ENCODE results near the gene AGFG2. TPM values are rescaled to one million over a fixed set of nuclear protein-coding genes. Genes with fewer than 3 reads are reported as not detected.

Gene AGFG2
- total RNA-seq, 4 donors from 2014 or later: 47.1 to 62.7 (median 58.6) TPM

DNA sequence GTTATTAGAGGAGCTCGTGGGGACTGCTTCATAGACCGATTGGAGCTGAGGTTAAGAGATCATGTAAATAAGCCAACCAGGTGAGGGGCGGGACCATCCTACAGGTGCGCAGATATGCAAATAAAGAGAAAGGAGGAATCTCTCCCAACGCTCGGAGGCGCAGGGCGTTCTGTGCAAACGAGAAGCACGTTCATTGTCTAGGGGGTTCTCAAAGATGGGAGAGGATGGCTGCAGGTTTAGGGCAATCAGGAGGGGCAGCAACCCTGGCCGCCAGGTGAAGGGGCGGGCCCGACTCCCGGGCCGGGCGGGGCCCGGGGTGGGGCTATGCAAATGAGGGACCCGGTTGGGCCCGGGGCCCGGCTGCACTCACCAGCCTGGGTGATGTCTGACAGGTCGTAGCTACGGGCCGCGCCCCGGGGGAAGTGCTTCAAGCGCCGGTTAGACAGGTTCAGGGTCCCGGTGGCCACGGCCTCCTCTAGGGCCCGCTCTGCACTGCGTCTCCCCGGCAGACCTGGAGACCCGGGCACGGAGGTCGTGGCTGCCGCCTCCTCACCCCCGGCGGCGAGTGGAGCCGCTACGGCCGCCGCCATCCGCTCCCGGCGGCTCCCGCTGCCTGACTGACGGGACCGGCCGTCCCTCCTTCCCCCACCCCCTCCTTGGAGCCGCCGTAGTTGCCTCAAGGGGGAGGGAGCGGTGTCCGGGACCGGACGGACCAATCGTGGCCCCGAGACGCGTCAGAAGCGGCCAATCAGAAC lies 46.7 kb downstream of the AGFG2 start, which contains the start of gene LRCH4:
Gene LRCH4, minus strand, starts transcription at position 619 of the 755 bp plus-strand sequence. Its CDS starts 29 bp downstream, at position 590.
- peak; percentile 52 to 94 for DNase-seq (ENCODE audit: low spot score in 2 of 2)
- peak within 1 kb of the TSS; percentile 75 for H3K4me3 ChIP-seq (ENCODE audit: low read depth, poor library complexity, severe bottlenecking)
- 0 to 1% methylated on average over 21 to 52 of the region's 61 CpGs for WGBS, 2 donors
- peak in 1 of 2 donors; percentile 92 for TF ChIP-seq POLR2A (IDR thresholded peaks at IDR 0.05)
- TF ChIP-seq, protein P1, sequence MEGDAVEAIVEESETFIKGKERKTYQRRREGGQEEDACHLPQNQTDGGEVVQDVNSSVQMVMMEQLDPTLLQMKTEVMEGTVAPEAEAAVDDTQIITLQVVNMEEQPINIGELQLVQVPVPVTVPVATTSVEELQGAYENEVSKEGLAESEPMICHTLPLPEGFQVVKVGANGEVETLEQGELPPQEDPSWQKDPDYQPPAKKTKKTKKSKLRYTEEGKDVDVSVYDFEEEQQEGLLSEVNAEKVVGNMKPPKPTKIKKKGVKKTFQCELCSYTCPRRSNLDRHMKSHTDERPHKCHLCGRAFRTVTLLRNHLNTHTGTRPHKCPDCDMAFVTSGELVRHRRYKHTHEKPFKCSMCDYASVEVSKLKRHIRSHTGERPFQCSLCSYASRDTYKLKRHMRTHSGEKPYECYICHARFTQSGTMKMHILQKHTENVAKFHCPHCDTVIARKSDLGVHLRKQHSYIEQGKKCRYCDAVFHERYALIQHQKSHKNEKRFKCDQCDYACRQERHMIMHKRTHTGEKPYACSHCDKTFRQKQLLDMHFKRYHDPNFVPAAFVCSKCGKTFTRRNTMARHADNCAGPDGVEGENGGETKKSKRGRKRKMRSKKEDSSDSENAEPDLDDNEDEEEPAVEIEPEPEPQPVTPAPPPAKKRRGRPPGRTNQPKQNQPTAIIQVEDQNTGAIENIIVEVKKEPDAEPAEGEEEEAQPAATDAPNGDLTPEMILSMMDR (IDR thresholded peaks at IDR 0.05): no peak
- intact Hi-C loops (cut with DNase I; ENCODE audit: low total_unique reads): no loop called here

DNA sequence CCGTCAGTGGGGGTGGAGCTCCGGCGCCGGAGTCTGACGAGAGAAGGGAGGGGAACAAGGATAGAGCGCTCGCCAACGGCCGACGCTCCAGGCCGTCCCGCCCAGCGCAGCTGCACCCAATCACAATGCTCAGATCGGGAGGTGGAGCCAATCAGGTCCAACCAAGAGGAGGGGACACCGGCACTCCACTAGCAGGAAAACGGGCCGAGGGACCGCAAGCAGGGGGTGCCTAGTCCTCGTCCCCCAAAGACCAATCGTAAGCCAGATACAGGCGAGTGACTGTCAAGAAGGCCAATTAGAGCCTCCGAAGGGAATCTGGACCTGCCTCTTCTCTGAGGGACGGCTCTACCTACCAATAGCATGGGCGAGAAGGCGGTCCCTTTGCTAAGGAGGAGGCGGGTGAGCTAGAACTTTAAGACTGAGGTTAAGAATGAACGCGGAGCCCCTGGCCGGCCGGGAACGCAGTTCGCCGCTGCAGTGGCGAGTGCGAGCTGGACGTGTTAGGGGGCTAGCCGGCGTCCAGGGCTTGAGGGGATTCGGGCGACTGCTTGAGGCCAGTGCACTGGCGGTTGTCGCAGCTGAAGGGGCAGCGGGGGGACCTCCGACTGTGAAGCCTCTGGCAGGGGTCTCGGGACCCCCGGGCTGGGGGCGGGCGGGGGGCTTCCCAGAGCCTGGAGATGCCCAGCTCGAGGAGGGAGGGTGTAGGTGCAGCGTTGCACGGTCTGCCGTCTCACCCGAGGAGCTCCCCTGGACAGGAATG lies 47.4 kb downstream of the AGFG2 start, which contains the start of gene FBXO24:
Gene FBXO24, plus strand, starts transcription at position 63 of the 760 bp plus-strand sequence. Its CDS starts 298 bp downstream, at position 361.
- DNase-seq (ENCODE audit: low spot score in 2 of 2): peak; percentile 100
- peak within 1 kb of the TSS; percentile 75 for H3K4me3 ChIP-seq (ENCODE audit: low read depth, poor library complexity, severe bottlenecking)
- no peak for TF ChIP-seq POLR2A (IDR thresholded peaks at IDR 0.05)
- TF ChIP-seq, protein P1 (IDR thresholded peaks at IDR 0.05): no peak
- intact Hi-C loops (cut with DNase I; ENCODE audit: low total_unique reads): no loop called here
- WGBS, 2 donors: 0 to 1% methylated on average over 28 to 53 of the region's 53 CpGs

DNA sequence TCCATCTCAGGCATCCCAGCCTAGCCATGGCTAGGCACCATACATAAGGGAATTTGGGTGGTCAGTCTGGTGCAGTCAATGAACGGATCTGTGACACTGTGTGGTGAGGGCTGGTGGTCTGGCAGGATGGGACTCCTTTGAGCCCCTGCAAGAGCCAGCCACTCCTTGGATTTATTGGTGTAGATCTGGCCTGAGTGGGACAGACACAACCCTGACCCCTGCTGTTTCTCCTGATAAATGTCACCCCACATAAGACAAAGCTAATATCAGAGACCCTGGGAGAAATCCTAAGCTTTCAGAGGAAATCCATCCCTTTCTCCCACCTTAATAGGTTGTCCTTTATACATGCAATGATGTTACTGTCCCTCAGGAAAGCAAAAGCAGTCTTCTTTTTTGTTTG lies 49.4 kb downstream of the AGFG2 start:
- intact Hi-C loops (cut with DNase I; ENCODE audit: low total_unique reads): no loop called here
- no peak overlapping the region for H3K4me3 ChIP-seq (ENCODE audit: low read depth, poor library complexity, severe bottlenecking)
- TF ChIP-seq, protein P1 (IDR thresholded peaks at IDR 0.05): no peak
- no peak for TF ChIP-seq POLR2A (IDR thresholded peaks at IDR 0.05)
- WGBS, 2 donors: 80 to 93% methylated on average over 1 of the region's 1 CpG
- no peak for DNase-seq (ENCODE audit: low spot score in 2 of 2)

DNA sequence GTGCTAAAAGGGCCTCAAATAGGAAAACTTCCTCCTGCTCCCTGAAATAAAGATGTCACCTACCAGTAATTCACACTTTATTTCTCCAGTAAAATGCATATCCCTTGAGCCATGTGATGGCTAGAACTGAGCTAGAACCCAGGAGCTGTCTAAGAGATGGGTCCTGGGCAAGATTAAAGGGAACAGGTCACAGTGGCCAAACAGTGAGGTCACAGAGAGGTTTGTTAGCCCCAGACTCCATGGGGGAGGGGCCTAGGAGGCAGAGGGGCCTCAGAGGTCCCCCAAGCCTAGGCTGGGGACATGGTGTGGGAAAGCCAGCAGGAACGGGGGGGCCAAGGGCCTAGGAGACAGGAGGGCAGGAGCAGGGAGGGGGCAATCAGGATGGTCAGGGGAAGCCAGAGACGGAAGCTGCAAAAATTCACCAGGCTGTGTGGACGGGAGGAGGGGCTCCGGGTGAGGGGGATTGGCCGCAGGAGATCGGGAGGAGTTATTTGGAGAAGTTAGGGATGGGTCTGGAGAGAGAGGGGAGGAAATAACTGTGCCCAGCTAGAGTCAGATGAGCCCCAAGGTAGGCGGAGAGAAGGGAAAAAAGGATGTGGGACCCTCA lies 50.4 kb downstream of the AGFG2 start:
- no peak overlapping the region for H3K4me3 ChIP-seq (ENCODE audit: low read depth, poor library complexity, severe bottlenecking)

DNA sequence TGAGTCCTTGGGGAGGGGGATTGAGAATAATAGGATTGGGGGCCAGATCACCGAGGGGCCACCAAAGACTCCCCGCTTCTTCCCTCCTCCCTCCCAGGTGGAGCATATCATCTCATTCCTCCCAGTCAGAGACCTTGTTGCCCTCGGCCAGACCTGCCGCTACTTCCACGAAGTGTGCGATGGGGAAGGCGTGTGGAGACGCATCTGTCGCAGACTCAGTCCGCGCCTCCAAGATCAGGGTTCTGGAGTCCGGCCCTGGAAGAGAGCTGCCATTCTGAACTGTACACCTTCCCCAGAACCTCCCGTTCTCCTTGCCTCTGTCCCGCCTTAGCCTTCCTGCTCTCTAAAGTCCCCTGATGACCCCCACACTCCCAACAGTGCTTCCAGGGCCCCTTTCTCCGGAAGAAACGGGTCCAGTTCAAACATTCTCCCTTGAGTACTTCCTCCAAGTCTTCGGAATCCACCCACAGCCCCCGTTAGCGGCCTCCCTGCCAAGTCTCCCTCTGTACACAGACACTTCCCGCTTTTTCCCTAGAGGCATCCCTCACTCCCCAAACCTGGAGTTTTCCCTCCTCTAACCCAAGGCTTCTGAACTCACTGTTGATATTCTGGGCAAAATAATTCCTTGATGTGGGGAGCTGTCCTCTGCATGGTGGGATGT lies 51.2 kb downstream of the AGFG2 start:
- no peak for TF ChIP-seq POLR2A (IDR thresholded peaks at IDR 0.05)
- TF ChIP-seq, protein P1 (IDR thresholded peaks at IDR 0.05): no peak
- DNase-seq (ENCODE audit: low spot score in 2 of 2): no peak
- no peak overlapping the region for H3K4me3 ChIP-seq (ENCODE audit: low read depth, poor library complexity, severe bottlenecking)
- WGBS, 2 donors: 32 to 41% methylated on average over 20 of the region's 20 CpGs
- intact Hi-C loops (cut with DNase I; ENCODE audit: low total_unique reads): no loop called here

More for the DNA sequence above, 50.4 kb downstream of the AGFG2 start:
- TF ChIP-seq, protein P1 (IDR thresholded peaks at IDR 0.05): no peak
- no peak for TF ChIP-seq POLR2A (IDR thresholded peaks at IDR 0.05)
- 60 to 73% methylated on average over 7 of the region's 7 CpGs for WGBS, 2 donors
- no peak for DNase-seq (ENCODE audit: low spot score in 2 of 2)
- intact Hi-C loops (cut with DNase I; ENCODE audit: low total_unique reads): no loop called here

Measured in lower leg skin (tissue), 4 donors.